Measurements from ENCODE around the gene OR7G3. TPM values are rescaled to one million over a fixed set of nuclear protein-coding genes. Genes with fewer than 3 reads are reported as not detected.

The OR7G3 gene
- total and polyA plus RNA-seq, 9 donors, result not detected

DNA sequence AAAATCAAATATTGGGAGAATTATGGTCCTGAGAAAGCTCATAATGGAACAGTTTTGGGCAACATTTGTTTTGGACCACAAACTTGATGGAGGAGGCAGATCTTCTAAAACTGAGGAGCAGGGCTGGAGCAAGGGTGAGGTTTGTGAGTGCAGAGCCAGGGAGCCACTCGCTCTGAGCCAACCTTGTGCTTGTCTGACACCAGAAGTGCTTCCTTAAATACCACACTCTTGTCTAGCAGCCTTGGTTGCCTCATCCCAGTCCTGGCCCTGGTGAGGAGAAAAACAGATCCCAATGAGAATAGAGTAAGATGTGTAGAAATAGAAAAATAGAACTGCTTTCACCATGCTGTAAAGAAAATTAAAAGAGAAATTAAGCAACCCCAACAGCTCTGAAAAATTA is 20.1 kb upstream of the OR7G3 start:
- H3K4me3 ChIP-seq, result no peak overlapping the region
- DNase-seq, result no peak
- H3K4me1 ChIP-seq (ENCODE audit: insufficient read depth), result peaks cover under 1% of the 10 kb centered on the region
- no peak overlapping the region for H3K27ac ChIP-seq
- 90 to 100% (median 96%) methylated on average over 1 of the region's 1 CpG for WGBS, 3 donors
- intact Hi-C loops (cut with DNase I), result loop anchor here in 1 of 4 donors (10.0 kb wide), 1 partner anchor 648 kb away; no protein-coding TSS in a partner anchor
- no peaks in the 10 kb centered on the region for H3K27me3 ChIP-seq
- TF ChIP-seq, protein P1, sequence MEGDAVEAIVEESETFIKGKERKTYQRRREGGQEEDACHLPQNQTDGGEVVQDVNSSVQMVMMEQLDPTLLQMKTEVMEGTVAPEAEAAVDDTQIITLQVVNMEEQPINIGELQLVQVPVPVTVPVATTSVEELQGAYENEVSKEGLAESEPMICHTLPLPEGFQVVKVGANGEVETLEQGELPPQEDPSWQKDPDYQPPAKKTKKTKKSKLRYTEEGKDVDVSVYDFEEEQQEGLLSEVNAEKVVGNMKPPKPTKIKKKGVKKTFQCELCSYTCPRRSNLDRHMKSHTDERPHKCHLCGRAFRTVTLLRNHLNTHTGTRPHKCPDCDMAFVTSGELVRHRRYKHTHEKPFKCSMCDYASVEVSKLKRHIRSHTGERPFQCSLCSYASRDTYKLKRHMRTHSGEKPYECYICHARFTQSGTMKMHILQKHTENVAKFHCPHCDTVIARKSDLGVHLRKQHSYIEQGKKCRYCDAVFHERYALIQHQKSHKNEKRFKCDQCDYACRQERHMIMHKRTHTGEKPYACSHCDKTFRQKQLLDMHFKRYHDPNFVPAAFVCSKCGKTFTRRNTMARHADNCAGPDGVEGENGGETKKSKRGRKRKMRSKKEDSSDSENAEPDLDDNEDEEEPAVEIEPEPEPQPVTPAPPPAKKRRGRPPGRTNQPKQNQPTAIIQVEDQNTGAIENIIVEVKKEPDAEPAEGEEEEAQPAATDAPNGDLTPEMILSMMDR (IDR thresholded peaks at IDR 0.05), result no peak
- TF ChIP-seq EP300 (IDR thresholded peaks at IDR 0.05) (no peak), POLR2A (IDR thresholded peaks at IDR 0.05) (no peak)
- H3K9me3 ChIP-seq, result peaks cover 0 to 4% of the 10 kb centered on the region in 2 donors
- H3K36me3 ChIP-seq, result no peaks in the 10 kb centered on the region

DNA sequence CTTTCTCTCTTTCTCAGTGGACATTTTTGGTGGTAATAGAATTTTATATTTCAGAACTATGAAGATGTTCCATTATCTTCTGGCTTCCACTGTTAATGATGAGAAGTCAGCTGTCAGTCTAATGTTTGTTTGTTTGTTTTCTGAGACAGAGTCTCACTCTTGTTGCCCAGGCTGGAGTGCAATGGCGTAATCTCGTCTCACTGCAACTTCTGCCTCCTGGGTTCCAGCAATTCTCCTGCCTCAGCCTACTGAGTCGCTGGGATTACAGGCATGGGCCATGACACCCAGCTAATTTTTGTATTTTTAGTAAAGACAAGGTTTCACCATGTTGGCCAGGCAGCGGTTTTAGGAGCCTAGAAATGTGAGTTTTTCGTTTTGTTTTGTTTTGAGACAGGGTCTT is 18.2 kb upstream of the OR7G3 start:
- Histone ChIP-seq H3K9me3 (peaks cover 0 to 4% of the 10 kb centered on the region in 2 donors), H3K27me3 (no peaks in the 10 kb centered on the region), H3K4me1 (ENCODE audit: insufficient read depth) (peaks cover 4% of the 10 kb centered on the region), H3K36me3 (no peaks in the 10 kb centered on the region), H3K27ac (no peak overlapping the region), H3K4me3 (no peak overlapping the region)
- no peak for DNase-seq
- intact Hi-C loops (cut with DNase I), result loop anchor here in 1 of 4 donors (10.0 kb wide), 1 partner anchor 650 kb away; no protein-coding TSS in a partner anchor
- 95 to 98% (median 98%) methylated on average over 5 of the region's 5 CpGs for WGBS, 3 donors
- TF ChIP-seq, protein P1 (IDR thresholded peaks at IDR 0.05), result no peak
- TF ChIP-seq EP300 (IDR thresholded peaks at IDR 0.05) (no peak), POLR2A (IDR thresholded peaks at IDR 0.05) (no peak)

DNA sequence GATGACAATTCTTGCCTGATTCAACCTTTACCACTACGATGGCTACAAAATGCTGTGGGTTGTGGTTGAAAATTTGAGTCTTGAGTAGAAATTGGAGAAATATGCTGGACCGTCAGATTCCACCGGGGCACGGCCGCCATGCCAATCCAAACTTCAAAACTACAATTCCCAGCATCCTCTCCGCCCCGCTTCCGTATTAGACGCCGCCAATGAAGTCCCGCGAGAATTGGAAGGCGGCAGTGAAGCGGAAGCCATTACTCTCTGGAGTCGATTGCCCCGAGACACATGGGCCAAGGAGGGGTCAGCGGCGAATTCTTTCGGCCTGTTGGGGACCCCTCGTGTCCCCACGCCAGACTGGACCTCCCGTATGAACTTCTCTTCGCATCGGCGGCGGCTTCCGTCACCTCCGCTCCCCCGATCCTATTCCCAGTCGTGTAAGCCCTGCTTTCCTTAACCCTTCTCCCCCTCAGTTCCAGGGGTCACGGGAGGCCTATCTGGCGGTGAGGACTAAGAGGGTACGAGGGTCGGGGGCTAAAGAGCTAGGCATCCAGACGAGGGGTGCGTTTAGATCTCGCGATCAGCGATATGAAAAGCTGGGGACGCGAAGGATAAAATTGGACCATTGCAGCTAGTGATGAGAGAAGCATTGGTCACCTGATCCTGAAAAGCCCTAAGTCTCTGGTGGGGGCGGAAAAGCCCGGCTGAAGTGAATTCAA is 13.6 kb upstream of the OR7G3 start, which contains the start of gene ZNF317:
ZNF317 (plus strand) TSS at position 239 of the 716 bp plus-strand sequence. CDS start 15,620 bp downstream, outside the sequence.
- H3K27me3 ChIP-seq, result no peaks in the 10 kb centered on the region
- H3K9me3 ChIP-seq, result peaks cover 0 to 4% of the 10 kb centered on the region in 2 donors
- peak within 1 kb of the TSS in 1 of 2 donors; percentile 64 for H3K27ac ChIP-seq
- intact Hi-C loops (cut with DNase I), result loop anchor here in 1 of 4 donors (10.0 kb wide), 1 partner anchor 654 kb away; no protein-coding TSS in a partner anchor
- DNase-seq, result peak; percentile 90 to 94 (median 91)
- H3K4me3 ChIP-seq, result peak within 1 kb of the TSS; percentile 93
- TF ChIP-seq POLR2A (IDR thresholded peaks at IDR 0.05), result peak; percentile 54
- TF ChIP-seq, protein P1 (IDR thresholded peaks at IDR 0.05), result no peak
- H3K36me3 ChIP-seq, result no peaks in the 10 kb centered on the region
- H3K4me1 ChIP-seq (ENCODE audit: insufficient read depth), result peaks cover 4% of the 10 kb centered on the region
- WGBS, 3 donors, result 0 to 1% (median 1%) methylated on average over 43 of the region's 43 CpGs

DNA sequence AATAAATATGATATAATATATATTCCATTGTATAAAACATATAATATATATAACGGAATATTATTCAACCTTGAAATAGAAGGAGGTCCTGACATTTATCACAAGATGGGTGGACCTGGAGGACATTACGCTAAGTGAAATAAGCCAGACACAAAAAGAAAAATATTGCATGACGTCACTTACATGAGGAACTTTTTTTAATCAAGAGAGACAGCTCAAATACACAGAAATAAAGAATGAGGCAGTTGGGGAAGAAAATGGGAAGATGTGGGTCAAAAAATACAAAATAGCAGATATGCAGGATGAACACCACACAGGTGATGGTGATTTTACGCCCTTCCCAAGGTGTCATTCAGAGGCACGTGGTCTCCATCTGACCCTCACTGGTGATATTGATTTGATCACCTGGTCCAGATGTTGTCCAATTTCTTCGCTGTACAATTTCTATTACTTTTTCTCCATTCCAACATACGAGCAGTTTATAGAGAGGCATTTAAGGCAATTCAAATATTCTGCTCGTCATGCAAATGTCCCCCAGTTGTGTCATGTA is 12.9 kb upstream of the OR7G3 start:
- TF ChIP-seq, protein P1 (IDR thresholded peaks at IDR 0.05), result no peak
- TF ChIP-seq EP300 (IDR thresholded peaks at IDR 0.05) (no peak), POLR2A (IDR thresholded peaks at IDR 0.05) (no peak)
- intact Hi-C loops (cut with DNase I), result loop anchor here in 1 of 4 donors (10.0 kb wide), 1 partner anchor 655 kb away; no protein-coding TSS in a partner anchor
- Histone ChIP-seq H3K36me3 (no peaks in the 10 kb centered on the region), H3K4me3 (peak overlapping the region; percentile 93), H3K27me3 (no peaks in the 10 kb centered on the region), H3K9me3 (no peaks in the 10 kb centered on the region), H3K4me1 (ENCODE audit: insufficient read depth) (peaks cover 4% of the 10 kb centered on the region), H3K27ac (no peak overlapping the region)
- no peak for DNase-seq
- 23 to 30% (median 25%) methylated on average over 8 of the region's 8 CpGs for WGBS, 3 donors
